SK-N-SH treated with all-trans-retinoic acid at 6 μM for 48 hours (cell line): ENCODE results near the gene AFTPH.

Experiments
- ARNTL ChIP-seq: fragments of 450-650 bp; formaldehyde crosslinking; IDR thresholded peaks from 2 replicates; pipeline ENCODE4 v1.5.0; 2020; ENCODE audit warnings: low read depth, mild to moderate bottlenecking, moderate library complexity, borderline replicate concordance
- CREB5 ChIP-seq: fragments of 250-450 bp; sonication (Bioruptor Pico); IDR thresholded peaks from 2 replicates; pipeline ENCODE4 v1.5.1; 2020; ENCODE audit warnings: low read depth, mild to moderate bottlenecking, moderate library complexity
- CSDC2 ChIP-seq: fragments of 250-450 bp; sonication (Bioruptor Pico); IDR thresholded peaks from 2 replicates; pipeline ENCODE4 v1.5.0; 2020; ENCODE audit warnings: mild to moderate bottlenecking, moderate library complexity
- ESRRG ChIP-seq: fragments of 250-450 bp; sonication (Bioruptor Pico); IDR thresholded peaks from 2 replicates; pipeline ENCODE4 v1.6.1; 2021; ENCODE audit warnings: mild to moderate bottlenecking
- OSR1 ChIP-seq: fragments of 250-450 bp; sonication (Bioruptor Pico); IDR thresholded peaks from 2 replicates; pipeline ENCODE4 v1.8.0; 2022; ENCODE audit warnings: moderate library complexity, mild to moderate bottlenecking, inconsistent platforms
- PATZ1 ChIP-seq: fragments of 250-450 bp; sonication (Bioruptor Pico); IDR thresholded peaks from 2 replicates; pipeline ENCODE4 v1.8.0; 2020; ENCODE audit warnings: mild to moderate bottlenecking, moderate library complexity, borderline replicate concordance
- RARB ChIP-seq: fragments of 250-450 bp; sonication (Bioruptor Pico); IDR thresholded peaks from 2 replicates; pipeline ENCODE4 v1.8.0; 2021; ENCODE audit warnings: mild to moderate bottlenecking, moderate library complexity
- TCF4 ChIP-seq: fragments of 250-450 bp; sonication (Bioruptor Pico); IDR thresholded peaks from 2 replicates; pipeline ENCODE4 v1.8.0; 2021; ENCODE audit warnings: mild to moderate bottlenecking, moderate library complexity, borderline replicate concordance
- TSHZ2 ChIP-seq: fragments of 250-450 bp; sonication (Bioruptor Pico); IDR thresholded peaks from 2 replicates; pipeline ENCODE4 v1.5.0; 2020; ENCODE audit warnings: mild to moderate bottlenecking, moderate library complexity
- ZFP3 ChIP-seq: fragments of 250-450 bp; sonication (Bioruptor Pico); IDR thresholded peaks from 2 replicates; pipeline ENCODE4 v1.5.0; 2020; ENCODE audit warnings: mild to moderate bottlenecking, moderate library complexity
- ZFP30 ChIP-seq: fragments of 450-650 bp; formaldehyde crosslinking; IDR thresholded peaks from 2 replicates; pipeline ENCODE4 v1.5.0; 2022; ENCODE audit warnings: mild to moderate bottlenecking, moderate library complexity
- ZNF565 ChIP-seq: fragments of 450-650 bp; formaldehyde crosslinking; conservative IDR thresholded peaks from 2 replicates; pipeline ENCODE4 v1.5.0; 2020; ENCODE audit warnings: low read depth, mild to moderate bottlenecking, moderate library complexity
- ZNF70 ChIP-seq: fragments of 450-650 bp; formaldehyde crosslinking; IDR thresholded peaks from 2 replicates; pipeline ENCODE4 v1.5.0; 2020; ENCODE audit warnings: mild to moderate bottlenecking, moderate library complexity
- ZNF8 ChIP-seq: fragments of 450-650 bp; formaldehyde crosslinking; IDR thresholded peaks from 2 replicates; pipeline ENCODE4 v1.5.0; 2020; ENCODE audit warnings: mild to moderate bottlenecking, moderate library complexity

- TF ChIP-seq TCF4 (CRISPR knock-in tag) (no peak), ZFP3 (CRISPR knock-in tag) (no peak), PATZ1 (CRISPR knock-in tag) (no peak), ZFP30 (CRISPR knock-in tag) (no peak), OSR1 (CRISPR knock-in tag) (no peak), RARB (CRISPR knock-in tag) (no peak), CREB5 (no peak), CSDC2 (CRISPR knock-in tag) (no peak), TSHZ2 (CRISPR knock-in tag) (no peak), ZNF70 (no peak), ARNTL (CRISPR knock-in tag) (no peak), ZNF565 (CRISPR knock-in tag) (no peak), ZNF8 (CRISPR knock-in tag) (no peak), ESRRG (CRISPR knock-in tag) (no peak)
Observed at GRCh38 chr2:64532030-64532429, 7.9 kb downstream of the AFTPH start.
